HG02678 (cell line): ENCODE data around the gene IFT27.

Source experiments
- ATAC-seq: cut with Tn5 transposase; IDR thresholded peaks from one replicate; pipeline ENCODE4 v1.9.1; 2021; ENCODE audit warnings: mild to moderate bottlenecking, moderate library complexity; ENCODE audit not compliant: unreplicated experiment

The IFT27 gene, protein sequence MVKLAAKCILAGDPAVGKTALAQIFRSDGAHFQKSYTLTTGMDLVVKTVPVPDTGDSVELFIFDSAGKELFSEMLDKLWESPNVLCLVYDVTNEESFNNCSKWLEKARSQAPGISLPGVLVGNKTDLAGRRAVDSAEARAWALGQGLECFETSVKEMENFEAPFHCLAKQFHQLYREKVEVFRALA

GRCh38 chr22:36775964-36776669 lies at the start of gene IFT27:
Gene IFT27 (minus strand): TSS chr22:36776119. CDS start chr22:36775707, 412 bp downstream.
- ATAC-seq: peak; percentile 90

DNA sequence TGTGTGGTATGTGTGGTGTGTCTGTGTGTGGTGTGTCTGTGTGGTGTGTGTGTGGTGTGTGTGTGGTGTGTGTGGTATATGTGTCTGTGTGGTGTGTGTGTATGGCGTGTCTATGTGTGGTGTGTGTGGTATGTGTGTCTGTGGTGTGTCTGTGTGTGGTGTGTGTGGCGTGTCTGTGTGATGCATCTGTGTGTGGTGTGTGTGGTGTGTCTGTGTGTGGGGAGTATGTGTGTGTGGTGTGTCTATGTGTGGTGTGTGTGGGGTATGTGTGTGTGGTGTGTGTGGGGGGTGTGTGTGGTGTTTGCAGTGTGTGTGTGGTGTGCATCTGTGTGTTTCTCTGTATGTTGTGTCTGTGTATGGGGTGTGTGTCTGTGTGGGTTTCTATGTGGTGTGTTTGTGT lies 48.7 kb upstream of the IFT27 start:
- ATAC-seq: no peak

GRCh38 chr22:36823186-36823839 lies 47.4 kb upstream of the IFT27 start:
- no peak for ATAC-seq

DNA sequence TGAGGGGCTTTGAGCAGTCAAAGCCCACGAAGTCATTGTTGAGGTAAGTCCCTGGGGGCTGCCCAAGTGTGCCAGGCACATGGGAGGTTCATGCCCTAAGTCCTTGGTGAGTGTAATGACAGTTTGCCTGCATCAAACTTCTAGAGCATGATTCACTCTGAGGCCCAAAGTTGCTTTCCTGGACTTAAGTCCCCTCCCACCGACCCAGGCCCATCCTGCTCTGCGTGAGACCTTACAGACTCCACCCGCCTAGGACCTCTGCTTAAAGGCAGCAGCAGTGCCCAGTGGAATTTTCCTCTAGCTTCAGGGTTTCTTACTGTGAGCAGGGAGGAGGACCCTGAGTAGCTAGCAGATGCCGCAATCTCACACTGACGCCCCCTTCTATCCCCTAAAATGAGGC lies 46.7 kb upstream of the IFT27 start:
- no peak for ATAC-seq

DNA sequence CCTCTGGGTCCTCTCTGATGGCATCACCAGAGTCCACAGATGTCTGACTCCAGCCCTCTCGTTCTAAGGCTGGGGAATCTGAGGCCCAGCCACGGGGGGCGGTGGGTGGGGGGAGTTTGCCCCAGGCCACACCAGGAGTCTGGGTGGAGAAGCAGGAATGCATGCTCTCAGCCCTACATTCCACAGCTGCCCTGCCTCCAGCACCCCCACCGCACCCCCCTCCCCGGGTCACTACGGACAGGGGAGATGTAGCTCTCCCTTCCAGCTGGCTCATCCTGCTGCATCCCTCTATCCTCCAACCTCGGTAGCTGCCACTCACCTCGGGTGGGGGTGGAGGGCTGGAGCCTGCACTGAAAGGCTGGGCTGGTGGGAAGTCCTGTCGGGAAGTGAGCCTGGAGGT lies 43.2 kb upstream of the IFT27 start:
- no peak for ATAC-seq

DNA sequence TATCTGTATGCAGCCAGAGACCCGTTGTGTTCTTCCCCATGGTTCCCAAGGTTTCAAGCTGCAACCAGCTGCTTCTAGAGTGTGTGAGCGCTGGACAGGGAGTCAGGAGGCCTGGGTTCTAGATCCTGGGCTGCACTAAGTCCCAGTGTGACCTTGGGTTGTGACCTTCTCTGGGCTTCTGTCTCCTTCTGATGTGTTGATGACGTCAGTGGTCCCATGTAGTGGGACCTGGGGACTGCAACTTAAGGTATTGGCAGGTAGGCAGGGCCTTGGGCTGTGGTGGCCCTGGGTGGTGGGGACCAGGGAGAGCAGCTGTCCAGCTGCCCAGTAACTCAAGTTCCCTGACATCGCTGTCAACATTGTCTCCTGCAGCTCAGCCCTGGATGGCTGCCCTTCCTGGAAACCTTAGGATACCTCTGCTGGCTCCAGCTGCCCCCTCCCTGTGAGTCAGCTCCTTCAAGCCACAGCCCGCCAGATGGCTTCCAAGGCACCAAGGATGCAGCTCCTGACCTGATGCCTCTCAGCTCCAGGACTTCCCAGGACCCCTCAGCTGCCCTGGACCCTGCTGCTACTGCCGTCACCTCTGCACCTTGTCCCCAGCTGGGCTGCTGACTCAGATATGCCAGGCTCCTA lies 42.2 kb upstream of the IFT27 start:
- no peak for ATAC-seq

DNA sequence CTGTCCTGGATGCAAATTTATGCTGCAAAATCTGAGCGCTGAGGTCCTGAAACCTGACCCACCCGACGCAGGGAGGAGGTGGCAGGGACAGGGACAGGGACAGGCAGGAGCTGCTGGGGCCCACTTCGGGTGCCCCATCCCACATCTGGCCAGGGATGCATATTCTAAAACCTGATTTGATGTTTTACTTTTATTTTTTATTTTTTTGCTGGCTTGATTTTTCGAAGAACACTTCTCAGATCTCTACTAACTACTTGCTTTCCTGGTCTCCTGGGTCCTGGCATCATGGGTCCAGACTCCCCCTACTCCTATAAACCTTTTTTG lies 41.6 kb upstream of the IFT27 start:
- ATAC-seq: no peak

- no peak for ATAC-seq
Observed at GRCh38 chr22:36816636-36817524, 41.0 kb upstream of the IFT27 start, which contains the start of gene PVALB. Gene PVALB (minus strand): TSS chr22:36817035. CDS start chr22:36817005, 30 bp downstream.

DNA sequence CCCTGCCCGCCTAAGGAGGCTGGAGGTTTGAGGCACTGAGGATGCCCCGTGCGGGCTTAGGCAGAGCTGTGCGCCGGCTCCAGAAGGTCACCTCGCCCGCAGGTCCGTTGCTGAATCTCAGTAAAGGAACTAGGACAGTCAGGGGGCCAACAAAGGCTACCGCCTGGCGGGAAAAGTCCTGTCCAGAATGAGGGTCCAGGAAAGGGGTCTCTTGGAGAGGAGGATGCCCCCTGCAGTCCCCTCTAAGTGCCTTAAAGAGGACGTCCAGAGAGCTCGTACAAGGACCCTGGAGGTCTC lies 40.4 kb upstream of the IFT27 start:
- no peak for ATAC-seq

- ATAC-seq: no peak
Observed at GRCh38 chr22:36815558-36816338, 39.8 kb upstream of the IFT27 start.

DNA sequence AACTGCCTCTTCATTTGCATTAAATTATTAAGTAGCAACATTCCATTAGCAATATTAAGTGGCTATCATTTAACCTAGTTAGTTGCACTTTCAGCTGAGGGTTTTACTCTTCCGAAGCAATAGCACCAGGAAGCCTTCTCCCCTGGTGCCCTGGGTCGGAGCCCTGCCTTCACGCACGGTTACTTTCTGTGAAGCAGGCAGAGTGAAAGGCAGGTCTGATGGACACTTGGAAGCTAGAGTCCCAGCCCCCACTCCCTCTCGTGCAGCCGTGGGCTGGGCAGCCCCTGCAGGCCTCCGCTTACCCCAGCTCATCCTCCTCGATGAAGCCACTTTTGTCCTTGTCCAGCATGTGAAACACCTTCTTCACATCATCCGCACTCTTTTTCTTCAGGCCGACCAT lies 38.9 kb upstream of the IFT27 start:
- ATAC-seq: no peak

- no peak for ATAC-seq
Observed at GRCh38 chr22:36811094-36811800, 35.3 kb upstream of the IFT27 start.

DNA sequence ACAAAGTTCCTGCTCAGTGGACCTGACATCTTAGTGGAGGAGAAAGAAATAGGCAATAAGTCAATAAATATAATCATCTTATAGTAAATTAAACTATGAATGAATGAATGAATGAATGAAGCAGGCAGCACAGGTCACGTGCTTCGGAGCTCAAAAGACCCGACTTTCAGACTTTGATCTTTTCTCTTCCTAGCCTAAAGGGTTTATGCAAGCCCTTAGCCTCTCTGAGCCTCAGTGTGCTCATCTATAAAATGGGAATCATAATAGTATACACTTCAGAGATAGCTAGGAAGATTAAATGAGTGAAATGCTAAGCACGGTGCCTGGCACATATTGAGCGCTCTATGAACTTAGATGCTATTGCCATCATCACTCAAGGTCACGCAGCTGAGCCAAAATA lies 33.4 kb upstream of the IFT27 start:
- no peak for ATAC-seq

DNA sequence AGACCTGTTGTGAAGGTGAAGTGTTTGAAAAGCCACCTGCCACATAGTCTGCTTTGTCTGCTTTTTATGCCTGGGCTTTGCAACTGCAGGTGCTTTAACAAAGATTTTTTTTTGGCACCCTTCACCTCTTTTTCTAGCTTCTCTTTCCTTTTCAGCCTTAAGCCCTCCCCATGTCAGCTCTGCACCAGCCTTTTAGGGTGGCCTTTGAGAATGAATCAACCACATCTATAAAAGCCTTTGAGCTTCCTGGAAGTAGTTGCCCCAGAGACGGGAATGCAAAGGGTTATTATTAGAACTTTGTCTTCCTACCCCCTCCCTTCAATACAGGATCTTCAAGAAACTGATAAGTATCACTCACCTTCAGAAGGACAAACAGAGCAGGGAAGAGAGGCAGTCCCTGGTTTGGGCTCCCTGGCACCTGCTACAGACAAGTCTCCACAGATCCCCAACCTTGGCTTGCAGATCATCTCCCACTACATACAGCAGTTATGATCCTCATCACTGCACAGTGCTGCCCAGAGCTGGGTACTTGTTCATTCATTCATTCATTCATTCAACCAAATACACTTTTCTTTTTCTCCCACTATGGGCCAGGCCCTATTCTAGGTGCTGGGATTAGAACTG lies 32.9 kb upstream of the IFT27 start:
- ATAC-seq: no peak

- ATAC-seq: no peak
Observed at GRCh38 chr22:36807627-36808026, 31.7 kb upstream of the IFT27 start.

- no peak for ATAC-seq
Observed at GRCh38 chr22:36806835-36807234, 30.9 kb upstream of the IFT27 start.

- ATAC-seq: no peak
Observed at GRCh38 chr22:36803358-36803757, 27.4 kb upstream of the IFT27 start.

GRCh38 chr22:36798674-36799066 lies 22.8 kb upstream of the IFT27 start:
- ATAC-seq: no peak
